Right lobe of liver (tissue), 6 donors: ENCODE results near the gene TJP2. TPM values are rescaled to one million over a fixed set of nuclear protein-coding genes. Genes with fewer than 3 reads are reported as not detected.
"Not testable (repeated sequence)": the region's sequence is repeated elsewhere in the genome, so short reads cannot be mapped to it uniquely, and the experiment has no call there.

Source experiments
- ATAC-seq, 4 donors: fragments of 200-7000 bp; cut with Tn5 transposase; one replicate each; pipeline ENCODE4 v1.9.1; 2020; ENCODE audit warnings: mild to moderate bottlenecking in 4 of 4, moderate library complexity in 4 of 4
- DNase-seq, 3 donors: peaks; one replicate each; pipeline ENCODE4 v3.0.0-alpha.2; 2020
- H3K27ac ChIP-seq, 3 donors: fragments of 200-600 bp; one replicate each; pipeline ENCODE4 v1.8.0; 2022
- H3K27me3 ChIP-seq, 2 donors: fragments of 200-600 bp; one replicate each; pipeline ENCODE4 v1.8.0; 2022
- H3K36me3 ChIP-seq, 4 donors: fragments of 200-600 bp; sonication (generic) in 1 of 4; one replicate each; pipeline versions ENCODE4 v1.5.1 to v1.8.0; 2017 to 2022; ENCODE audit warnings: control low read depth in 1 of 4
- H3K4me1 ChIP-seq, 4 donors: fragments of 200-600 bp; sonication (generic) in 1 of 4; one replicate each; pipeline versions ENCODE4 v1.5.1 to v1.8.0; 2017 to 2022; ENCODE audit warnings: control low read depth in 1 of 4
- H3K4me3 ChIP-seq, 3 donors: fragments of 200-600 bp; one replicate each; pipeline ENCODE4 v1.8.0; 2022
- H3K9me3 ChIP-seq, 4 donors: fragments of 200-600 bp; sonication (generic) in 1 of 4; one replicate each; pipeline versions ENCODE4 v1.5.1 to v1.8.0; 2017 to 2022; ENCODE audit warnings: control low read depth in 1 of 4
- POLR2A ChIP-seq: fragments of 450-650 bp; IDR thresholded peaks from one replicate; pipeline ENCODE4 v1.6.1; 2017; ENCODE audit warnings: antibody characterized with exemption, mild to moderate bottlenecking
- WGBS: methylation state at CpG from one replicate; pipeline ENCODE4 v1.1.6; 2018; ENCODE audit warnings: low coverage, low lambda C conversion rate; ENCODE audit not compliant: insufficient coverage; ENCODE audit errors: missing lambda C conversion rate; 5-methylcytosine and 5-hydroxymethylcytosine counted together
- intact Hi-C, 2 donors: fragments of 100-400 bp; cut with DNase I; formaldehyde crosslinking; loops; one replicate each; pipeline versions ENCODE4 v1.11.2 to v1.14.1; 2022
- total RNA-seq, 6 experiments: library from RNA; depleted of rRNA in 2 of 6; stranded (reverse); fragments of >200 nt in 2 of 6; fragmentation: NEBNext Ultra II Directional in 3 of 6; extraction: Animal tissue kit (Norgen Biotek cat#: 25700) in 3 of 6; gene quantifications; one replicate each; pipeline versions ENCODE4 v1.1.0 to v1.2.4, GENCODE V29; 2016 to 2023
- TF ChIP-seq, protein P1 (sequence below), 4 donors: fragments of 200-600 bp in 3 of 4; fragments of 450-650 bp in 1 of 4; IDR thresholded peaks; one replicate each; pipeline versions ENCODE4 v1.5.1 to v1.8.0; 2016 to 2022; ENCODE audit warnings: antibody characterized with exemption in 4 of 4, mild to moderate bottlenecking in 2 of 4
- donor health status: DM: no; HTN: yes; CAD: no.
- donor health status: DM: no; HTN: no; CAD: no.
- donor health status: DM: no; HTN: no; CAD: no.
- donor health status: DM: no; HTN: yes; CAD: no.
- donor health status: DM: no; HTN: yes; CAD: no.

The TJP2 gene
- total RNA-seq, 6 experiments from 2014 or later = 62.0 to 129 (median 81.7) TPM

- no peak overlapping the region for H3K4me3 ChIP-seq
- intact Hi-C loops = no loop called here
- 39% methylated on average over 7 of the region's 8 CpGs for WGBS
- H3K4me1 ChIP-seq = peaks cover 0 to 45% (median 21%) of the 10 kb centered on the region in 4 donors
- H3K36me3 ChIP-seq = no peaks in the 10 kb centered on the region
- peak; percentile 13 to 65 (median 48) for ATAC-seq
- H3K27ac ChIP-seq = peak overlapping the region in 1 of 3 donors; percentile 41
- no peaks in the 10 kb centered on the region for H3K27me3 ChIP-seq
- H3K9me3 ChIP-seq = no peaks in the 10 kb centered on the region
- DNase-seq = no peak
- TF ChIP-seq, protein P1, sequence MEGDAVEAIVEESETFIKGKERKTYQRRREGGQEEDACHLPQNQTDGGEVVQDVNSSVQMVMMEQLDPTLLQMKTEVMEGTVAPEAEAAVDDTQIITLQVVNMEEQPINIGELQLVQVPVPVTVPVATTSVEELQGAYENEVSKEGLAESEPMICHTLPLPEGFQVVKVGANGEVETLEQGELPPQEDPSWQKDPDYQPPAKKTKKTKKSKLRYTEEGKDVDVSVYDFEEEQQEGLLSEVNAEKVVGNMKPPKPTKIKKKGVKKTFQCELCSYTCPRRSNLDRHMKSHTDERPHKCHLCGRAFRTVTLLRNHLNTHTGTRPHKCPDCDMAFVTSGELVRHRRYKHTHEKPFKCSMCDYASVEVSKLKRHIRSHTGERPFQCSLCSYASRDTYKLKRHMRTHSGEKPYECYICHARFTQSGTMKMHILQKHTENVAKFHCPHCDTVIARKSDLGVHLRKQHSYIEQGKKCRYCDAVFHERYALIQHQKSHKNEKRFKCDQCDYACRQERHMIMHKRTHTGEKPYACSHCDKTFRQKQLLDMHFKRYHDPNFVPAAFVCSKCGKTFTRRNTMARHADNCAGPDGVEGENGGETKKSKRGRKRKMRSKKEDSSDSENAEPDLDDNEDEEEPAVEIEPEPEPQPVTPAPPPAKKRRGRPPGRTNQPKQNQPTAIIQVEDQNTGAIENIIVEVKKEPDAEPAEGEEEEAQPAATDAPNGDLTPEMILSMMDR (IDR thresholded peaks at IDR 0.05) = no peak
- no peak for TF ChIP-seq POLR2A
These were observed 18.6 kb upstream of the TJP2 start for GRCh38 chr9:69155341-69156030.

DNA sequence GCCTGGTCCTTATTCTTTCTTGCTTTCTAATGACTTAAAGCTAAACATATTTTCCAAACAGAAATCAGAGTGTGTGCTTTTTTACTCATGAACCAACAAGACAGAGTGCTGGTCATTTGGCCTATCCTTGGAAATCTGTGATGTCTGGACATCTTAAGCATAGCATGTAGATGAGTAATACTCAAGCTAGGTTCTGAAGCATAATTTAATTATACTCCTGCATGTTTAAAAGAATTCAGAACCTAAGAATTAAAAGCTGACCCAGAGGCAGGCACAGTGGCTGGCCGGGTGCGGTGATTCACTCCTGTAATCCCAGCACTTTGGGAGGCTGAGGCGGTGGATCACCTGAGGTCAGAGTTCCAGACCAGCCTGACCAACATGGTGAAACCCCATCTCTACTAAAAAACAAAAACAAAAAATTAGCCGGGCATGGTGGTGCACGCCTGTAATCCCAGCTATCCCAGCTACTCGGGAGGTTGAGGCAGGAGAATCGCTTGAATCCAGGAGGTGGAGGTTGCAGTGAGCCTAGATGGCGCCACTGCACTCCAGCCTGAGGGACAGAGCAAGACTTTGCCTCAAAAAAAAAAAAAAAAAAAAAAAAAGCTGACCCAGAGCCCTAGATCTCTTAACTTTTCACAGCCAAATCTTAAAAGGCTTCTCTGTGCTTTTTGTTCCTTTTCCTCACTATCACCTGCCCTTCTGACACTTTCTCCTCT lies 16.2 kb upstream of the TJP2 start:
- intact Hi-C loops = no loop called here
- no peak for DNase-seq
- H3K27me3 ChIP-seq = no peaks in the 10 kb centered on the region
- peaks cover 0 to 29% (median 13%) of the 10 kb centered on the region in 4 donors for H3K4me1 ChIP-seq
- ATAC-seq = no peak
- H3K36me3 ChIP-seq = no peaks in the 10 kb centered on the region
- WGBS = 40% methylated on average over 1 of the region's 8 CpGs
- TF ChIP-seq, protein P1 (IDR thresholded peaks at IDR 0.05) = peak in 3 of 4 donors; percentile 25 to 32 (median 31)
- no peak for TF ChIP-seq POLR2A
- no peak overlapping the region for H3K4me3 ChIP-seq
- no peaks in the 10 kb centered on the region for H3K9me3 ChIP-seq
- H3K27ac ChIP-seq = no peak overlapping the region

- intact Hi-C loops = no loop called here
- 74% methylated on average over 3 of the region's 3 CpGs for WGBS
These were observed 15.6 kb upstream of the TJP2 start for GRCh38 chr9:69158471-69158870.

DNA sequence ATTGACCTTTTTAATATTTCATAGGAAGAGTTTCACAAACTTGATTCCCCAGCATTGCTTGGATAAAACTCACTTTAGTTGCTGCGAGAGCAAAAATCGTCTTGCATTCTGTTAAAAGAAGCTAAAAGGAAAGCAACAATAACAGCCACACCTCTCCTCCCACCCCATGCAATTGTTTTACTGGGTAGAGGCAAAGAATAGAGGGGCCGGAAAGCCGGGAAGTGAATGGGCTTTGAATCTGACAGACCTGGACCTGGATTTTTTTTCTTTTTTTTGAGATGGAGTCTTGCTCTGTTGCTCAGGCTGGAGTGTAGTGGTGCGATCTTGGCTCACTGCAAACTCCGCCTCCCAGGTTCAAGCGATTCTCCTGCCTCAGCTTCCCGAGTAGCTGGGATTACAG lies 9.5 kb upstream of the TJP2 start:
- DNase-seq, ATAC-seq, H3K4me3 ChIP-seq, intact Hi-C loops, H3K27me3 ChIP-seq, H3K9me3 ChIP-seq, H3K36me3 ChIP-seq, H3K27ac ChIP-seq: not testable (repeated sequence)
- 100% methylated on average over 2 of the region's 8 CpGs for WGBS
- peaks cover 0 to 11% (median 0%) of the 10 kb centered on the region in 4 donors for H3K4me1 ChIP-seq

More at GRCh38 chr9:69158471-69158870, 15.6 kb upstream of the TJP2 start:
- no peaks in the 10 kb centered on the region for H3K36me3 ChIP-seq
- ATAC-seq (no peak), DNase-seq (no peak)
- no peak overlapping the region for H3K4me3 ChIP-seq
- H3K4me1 ChIP-seq = peaks cover 0 to 23% (median 11%) of the 10 kb centered on the region in 4 donors
- H3K9me3 ChIP-seq = no peaks in the 10 kb centered on the region
- TF ChIP-seq, protein P1 (IDR thresholded peaks at IDR 0.05) = no peak
- no peak for TF ChIP-seq POLR2A
- no peaks in the 10 kb centered on the region for H3K27me3 ChIP-seq
- H3K27ac ChIP-seq = no peak overlapping the region

GRCh38 chr9:69165581-69165980 lies 8.5 kb upstream of the TJP2 start:
- TF ChIP-seq POLR2A = no peak
- TF ChIP-seq, protein P1 (IDR thresholded peaks at IDR 0.05) = no peak
- Histone ChIP-seq H3K27ac (no peak overlapping the region), H3K4me3 (no peak overlapping the region), H3K36me3 (no peaks in the 10 kb centered on the region), H3K9me3 (no peaks in the 10 kb centered on the region), H3K4me1 (peaks cover 0 to 11% (median 0%) of the 10 kb centered on the region in 4 donors), H3K27me3 (no peaks in the 10 kb centered on the region)
- intact Hi-C loops = no loop called here
- DNase-seq (no peak), ATAC-seq (no peak)
- 56% methylated on average over 1 of the region's 6 CpGs for WGBS
